ENCODE data around the gene ZBTB45. TPM values are rescaled to one million over a fixed set of nuclear protein-coding genes. Genes with fewer than 3 reads are reported as not detected.

ZBTB45 gene
- total and polyA plus RNA-seq, 2 donors (not counting 3 experiments of a cell fraction or from before 2014, with no cell fraction given), result 17.8 to 21.8 TPM

GRCh38 chr19:58480831-58481230 is 38.8 kb downstream of the ZBTB45 start:
- Histone ChIP-seq H3K79me2 (ENCODE audit: control insufficient read depth, insufficient read depth, low read length) (no peaks in the 10 kb centered on the region), H3K9me3 (replicated peaks; ENCODE audit: control insufficient read depth, insufficient read depth, low read length) (no peaks in the 10 kb centered on the region), H2AFZ (ENCODE audit: low read depth, low read length) (no peak overlapping the region), H3K4me3 (replicated peaks in 1 of 3; ENCODE audit: insufficient read depth in 1 of 3, low read depth in 1 of 3, low read length in 3 of 3) (no peak overlapping the region), H4K20me1 (replicated peaks; ENCODE audit: control insufficient read depth, extremely low read depth, insufficient read depth, low read length) (no peaks in the 10 kb centered on the region), H3K9ac (replicated peaks; ENCODE audit: extremely low read depth, insufficient read depth, low read length) (no peak overlapping the region), H3K27me3 (ENCODE audit: control insufficient read depth in 2 of 2, insufficient read depth in 2 of 2, low read length in 2 of 2) (no peaks in the 10 kb centered on the region), H3K4me1 (ENCODE audit: control insufficient read depth, extremely low read depth, insufficient read depth, low read length) (peaks cover 3% of the 10 kb centered on the region), H3K27ac (ENCODE audit: insufficient read depth, low read depth, low read length) (no peak overlapping the region), H3K9me1 (replicated peaks; ENCODE audit: control insufficient read depth, extremely low read depth, insufficient read depth, low read length) (no peaks in the 10 kb centered on the region), H3K36me3 (ENCODE audit: control insufficient read depth in 2 of 2, extremely low read depth in 1 of 2, insufficient read depth in 2 of 2, low read length in 2 of 2) (no peaks in the 10 kb centered on the region), H3K4me2 (ENCODE audit: insufficient read depth, low read length) (no peak overlapping the region)
- ChIA-PET CTCF (no interaction called here), POLR2A (no interaction called here)
- dilution Hi-C loops (cut with MboI; ENCODE audit: extremely low pct_ligation_motif_present, low sequenced_read_pairs), result no loop called here
- intact Hi-C loops (cut with micrococcal nuclease), result no loop called here
- TF ChIP-seq, protein P1, sequence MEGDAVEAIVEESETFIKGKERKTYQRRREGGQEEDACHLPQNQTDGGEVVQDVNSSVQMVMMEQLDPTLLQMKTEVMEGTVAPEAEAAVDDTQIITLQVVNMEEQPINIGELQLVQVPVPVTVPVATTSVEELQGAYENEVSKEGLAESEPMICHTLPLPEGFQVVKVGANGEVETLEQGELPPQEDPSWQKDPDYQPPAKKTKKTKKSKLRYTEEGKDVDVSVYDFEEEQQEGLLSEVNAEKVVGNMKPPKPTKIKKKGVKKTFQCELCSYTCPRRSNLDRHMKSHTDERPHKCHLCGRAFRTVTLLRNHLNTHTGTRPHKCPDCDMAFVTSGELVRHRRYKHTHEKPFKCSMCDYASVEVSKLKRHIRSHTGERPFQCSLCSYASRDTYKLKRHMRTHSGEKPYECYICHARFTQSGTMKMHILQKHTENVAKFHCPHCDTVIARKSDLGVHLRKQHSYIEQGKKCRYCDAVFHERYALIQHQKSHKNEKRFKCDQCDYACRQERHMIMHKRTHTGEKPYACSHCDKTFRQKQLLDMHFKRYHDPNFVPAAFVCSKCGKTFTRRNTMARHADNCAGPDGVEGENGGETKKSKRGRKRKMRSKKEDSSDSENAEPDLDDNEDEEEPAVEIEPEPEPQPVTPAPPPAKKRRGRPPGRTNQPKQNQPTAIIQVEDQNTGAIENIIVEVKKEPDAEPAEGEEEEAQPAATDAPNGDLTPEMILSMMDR (IDR thresholded peaks at IDR 0.05; ENCODE audit: extremely low read depth in 1 of 2, insufficient read depth in 1 of 2, low read depth in 1 of 2, low read length in 2 of 2), result no peak
- no peak for TF ChIP-seq POLR2A (IDR thresholded peaks at IDR 0.05; ENCODE audit: low read depth, low read length)
- no peak for TF ChIP-seq MYC (IDR thresholded peaks at IDR 0.05; ENCODE audit: low read depth, low read length)
- no peak for TF ChIP-seq MAX (IDR thresholded peaks at IDR 0.05; ENCODE audit: insufficient read depth, insufficient read length)
- no peak for TF ChIP-seq JUN (IDR thresholded peaks at IDR 0.05; ENCODE audit: borderline replicate concordance, insufficient read depth, insufficient read length, low read depth)
- TF ChIP-seq EZH2 (IDR thresholded peaks at IDR 0.05; ENCODE audit: borderline replicate concordance, low read depth, low read length, severe bottlenecking), result no peak
- no peak for TF ChIP-seq GATA2 (IDR thresholded peaks at IDR 0.05; ENCODE audit: insufficient read depth, insufficient read length, low read depth, low read length)
- no peak for TF ChIP-seq FOS (IDR thresholded peaks at IDR 0.05; ENCODE audit: borderline replicate concordance, insufficient read depth, low read length)
- TF ChIP-seq POLR2AphosphoS5 (IDR thresholded peaks at IDR 0.05; ENCODE audit: insufficient read depth, low read depth, low read length), result no peak
- FAIRE-seq (no peak), DNase-seq (ENCODE audit: low read depth, low spot score) (no peak)
- no TSS peak for BruUV-seq (replicated peaks)
